ENCODE results near the gene EHBP1. TPM values are rescaled to one million over a fixed set of nuclear protein-coding genes. Genes with fewer than 3 reads are reported as not detected.

Gene EHBP1
- polyA plus RNA-seq, 1 of the 3 experiments (the other 2 are of a cell fraction), result 62.7 TPM

- no peak overlapping the region for H3K9ac ChIP-seq
- TF ChIP-seq FOXJ3 (CRISPR knock-in tag; IDR thresholded peaks at IDR 0.05) (no peak), YY1 (IDR thresholded peaks at IDR 0.05; ENCODE audit: low read depth) (no peak), RFX5 (IDR thresholded peaks at IDR 0.05; ENCODE audit: low read length) (no peak), RAD21 (IDR thresholded peaks at IDR 0.05; ENCODE audit: low read length) (no peak), EP300 (IDR thresholded peaks at IDR 0.05; ENCODE audit: borderline replicate concordance in 1 of 2, low read depth in 1 of 2, low read length in 1 of 2) (no peak), TAF1 (IDR thresholded peaks at IDR 0.05; ENCODE audit: borderline replicate concordance, low read depth, low read length) (no peak), SIN3A (IDR thresholded peaks at IDR 0.05; ENCODE audit: borderline replicate concordance, low read depth, low read length) (no peak), IRF3 (IDR thresholded peaks at IDR 0.05; ENCODE audit: low read depth, low read length) (no peak), PBX3 (IDR thresholded peaks at IDR 0.05) (no peak), GABPA (IDR thresholded peaks at IDR 0.05; ENCODE audit: low read depth) (no peak), SMC3 (IDR thresholded peaks at IDR 0.05; ENCODE audit: low read depth, low read length) (no peak), ELF1 (IDR thresholded peaks at IDR 0.05) (no peak), RXRA (IDR thresholded peaks at IDR 0.05; ENCODE audit: borderline replicate concordance, low read depth) (no peak), TEAD4 (IDR thresholded peaks at IDR 0.05; ENCODE audit: borderline replicate concordance, insufficient read depth) (no peak), POLR2AphosphoS5 (IDR thresholded peaks at IDR 0.05; ENCODE audit: low read depth, low read length) (no peak), USF2 (IDR thresholded peaks at IDR 0.05; ENCODE audit: borderline replicate concordance, low read depth, low read length) (no peak), GATA2 (CRISPR knock-in tag; IDR thresholded peaks at IDR 0.05) (no peak)
- ChIA-PET POLR2A (no interaction called here), CTCF (no interaction called here)
- H3K4me1 ChIP-seq (ENCODE audit: control insufficient read depth in 1 of 2, insufficient read depth in 2 of 2, low read depth in 1 of 2, low read length in 1 of 2), result no peaks in the 10 kb centered on the region
- H3F3A ChIP-seq (replicated peaks; ENCODE audit: insufficient read depth), result peaks cover 3% of the 10 kb centered on the region
- H3K4me2 ChIP-seq, result no peak overlapping the region
- H3K27ac ChIP-seq (ENCODE audit: low read depth in 2 of 2, low read length in 1 of 2), result no peak overlapping the region
- H4K20me1 ChIP-seq (ENCODE audit: insufficient read depth), result no peaks in the 10 kb centered on the region
- no peak overlapping the region for H3K4me3 ChIP-seq (ENCODE audit: low read depth in 2 of 2, low read length in 1 of 2)
- H3K79me2 ChIP-seq (ENCODE audit: insufficient read depth), result no peaks in the 10 kb centered on the region; the same call in 1 of the 2 replicates
- no peaks in the 10 kb centered on the region for H3K27me3 ChIP-seq (ENCODE audit: insufficient read depth)
- DNase-seq, result no peak
- no peak overlapping the region for H2AFZ ChIP-seq (ENCODE audit: low read depth)
- 95% methylated on average over 2 of the region's 2 CpGs for WGBS (ENCODE audit: low lambda C conversion rate)
- peaks cover 11 to 38% of the 10 kb centered on the region in 2 experiments for H3K36me3 ChIP-seq (replicated peaks in 1 of 2; ENCODE audit: control insufficient read depth in 1 of 2, insufficient read depth in 2 of 2, low read length in 1 of 2)
- no peaks in the 10 kb centered on the region for H3K9me2 ChIP-seq
- 0 out of 2 replicates have a peak, but pooled peaks cover 4% of the 10 kb centered on the region for H3K9me3 ChIP-seq
Measured at GRCh38 chr2:62919041-62919440, 213.5 kb downstream of the EHBP1 start.

DNA sequence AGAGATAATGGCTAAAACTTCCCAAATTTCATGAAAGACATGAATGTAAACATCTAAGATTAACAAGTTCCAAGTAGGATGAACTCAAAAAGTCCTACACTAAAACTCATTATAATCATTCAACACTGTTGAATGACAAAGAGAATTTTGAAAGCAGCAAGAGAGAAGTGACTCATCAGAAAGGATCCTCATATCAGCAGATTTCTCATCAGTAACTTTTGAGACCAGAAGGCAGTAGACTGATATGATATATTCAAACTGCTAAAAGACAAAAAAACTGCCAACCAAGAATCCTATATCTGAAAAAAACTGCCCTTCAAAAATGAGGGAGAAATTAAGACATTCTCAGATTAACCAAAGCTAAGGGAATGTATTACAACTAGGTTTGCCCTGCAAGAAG lies 214.6 kb downstream of the EHBP1 start:
- H3K4me3 ChIP-seq (ENCODE audit: low read depth in 2 of 2, low read length in 1 of 2), result no peak overlapping the region
- H3K4me2 ChIP-seq, result no peak overlapping the region
- no peaks in the 10 kb centered on the region for H4K20me1 ChIP-seq (ENCODE audit: insufficient read depth)
- H3K9me3 ChIP-seq, result 0 out of 2 replicates have a peak, but pooled peaks cover 5% of the 10 kb centered on the region
- H3K27me3 ChIP-seq (ENCODE audit: insufficient read depth), result no peaks in the 10 kb centered on the region
- no peaks in the 10 kb centered on the region for H3K4me1 ChIP-seq (ENCODE audit: control insufficient read depth in 1 of 2, insufficient read depth in 2 of 2, low read depth in 1 of 2, low read length in 1 of 2)
- H3K9ac ChIP-seq, result no peak overlapping the region
- H2AFZ ChIP-seq (ENCODE audit: low read depth), result no peak overlapping the region
- CTCF ChIA-PET, result no interaction called here
- peaks cover 3% of the 10 kb centered on the region for H3F3A ChIP-seq (replicated peaks; ENCODE audit: insufficient read depth)
- peaks cover 11 to 44% of the 10 kb centered on the region in 2 experiments for H3K36me3 ChIP-seq (replicated peaks in 1 of 2; ENCODE audit: control insufficient read depth in 1 of 2, insufficient read depth in 2 of 2, low read length in 1 of 2)
- H3K79me2 ChIP-seq (ENCODE audit: insufficient read depth), result no peaks in the 10 kb centered on the region
- POLR2A ChIA-PET, result no interaction called here
- no peak overlapping the region for H3K27ac ChIP-seq (ENCODE audit: low read depth in 2 of 2, low read length in 1 of 2)
- DNase-seq, result no peak
- no peaks in the 10 kb centered on the region for H3K9me2 ChIP-seq
- TF ChIP-seq GATA2 (CRISPR knock-in tag; IDR thresholded peaks at IDR 0.05) (no peak), NRF1 (IDR thresholded peaks at IDR 0.05; ENCODE audit: low read depth, low read length) (no peak), MXI1 (IDR thresholded peaks at IDR 0.05; ENCODE audit: low read depth, low read length) (no peak), SMC3 (IDR thresholded peaks at IDR 0.05; ENCODE audit: low read depth, low read length) (no peak), RXRA (IDR thresholded peaks at IDR 0.05; ENCODE audit: borderline replicate concordance, low read depth) (no peak), YY1 (IDR thresholded peaks at IDR 0.05; ENCODE audit: low read depth) (no peak), TEAD4 (IDR thresholded peaks at IDR 0.05; ENCODE audit: borderline replicate concordance, insufficient read depth) (no peak), TAF1 (IDR thresholded peaks at IDR 0.05; ENCODE audit: borderline replicate concordance, low read depth, low read length) (no peak), JUND (IDR thresholded peaks at IDR 0.05) (no peak), RAD21 (IDR thresholded peaks at IDR 0.05; ENCODE audit: low read length) (no peak)
- TF ChIP-seq, protein P1, sequence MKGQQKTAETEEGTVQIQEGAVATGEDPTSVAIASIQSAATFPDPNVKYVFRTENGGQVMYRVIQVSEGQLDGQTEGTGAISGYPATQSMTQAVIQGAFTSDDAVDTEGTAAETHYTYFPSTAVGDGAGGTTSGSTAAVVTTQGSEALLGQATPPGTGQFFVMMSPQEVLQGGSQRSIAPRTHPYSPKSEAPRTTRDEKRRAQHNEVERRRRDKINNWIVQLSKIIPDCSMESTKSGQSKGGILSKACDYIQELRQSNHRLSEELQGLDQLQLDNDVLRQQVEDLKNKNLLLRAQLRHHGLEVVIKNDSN (IDR thresholded peaks at IDR 0.05; ENCODE audit: borderline replicate concordance, low read depth), result no peak
- TF ChIP-seq, protein P2, sequence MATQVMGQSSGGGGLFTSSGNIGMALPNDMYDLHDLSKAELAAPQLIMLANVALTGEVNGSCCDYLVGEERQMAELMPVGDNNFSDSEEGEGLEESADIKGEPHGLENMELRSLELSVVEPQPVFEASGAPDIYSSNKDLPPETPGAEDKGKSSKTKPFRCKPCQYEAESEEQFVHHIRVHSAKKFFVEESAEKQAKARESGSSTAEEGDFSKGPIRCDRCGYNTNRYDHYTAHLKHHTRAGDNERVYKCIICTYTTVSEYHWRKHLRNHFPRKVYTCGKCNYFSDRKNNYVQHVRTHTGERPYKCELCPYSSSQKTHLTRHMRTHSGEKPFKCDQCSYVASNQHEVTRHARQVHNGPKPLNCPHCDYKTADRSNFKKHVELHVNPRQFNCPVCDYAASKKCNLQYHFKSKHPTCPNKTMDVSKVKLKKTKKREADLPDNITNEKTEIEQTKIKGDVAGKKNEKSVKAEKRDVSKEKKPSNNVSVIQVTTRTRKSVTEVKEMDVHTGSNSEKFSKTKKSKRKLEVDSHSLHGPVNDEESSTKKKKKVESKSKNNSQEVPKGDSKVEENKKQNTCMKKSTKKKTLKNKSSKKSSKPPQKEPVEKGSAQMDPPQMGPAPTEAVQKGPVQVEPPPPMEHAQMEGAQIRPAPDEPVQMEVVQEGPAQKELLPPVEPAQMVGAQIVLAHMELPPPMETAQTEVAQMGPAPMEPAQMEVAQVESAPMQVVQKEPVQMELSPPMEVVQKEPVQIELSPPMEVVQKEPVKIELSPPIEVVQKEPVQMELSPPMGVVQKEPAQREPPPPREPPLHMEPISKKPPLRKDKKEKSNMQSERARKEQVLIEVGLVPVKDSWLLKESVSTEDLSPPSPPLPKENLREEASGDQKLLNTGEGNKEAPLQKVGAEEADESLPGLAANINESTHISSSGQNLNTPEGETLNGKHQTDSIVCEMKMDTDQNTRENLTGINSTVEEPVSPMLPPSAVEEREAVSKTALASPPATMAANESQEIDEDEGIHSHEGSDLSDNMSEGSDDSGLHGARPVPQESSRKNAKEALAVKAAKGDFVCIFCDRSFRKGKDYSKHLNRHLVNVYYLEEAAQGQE (IDR thresholded peaks at IDR 0.05; ENCODE audit: low read depth, low read length), result no peak
